Measurements from ENCODE around the gene TEAD1.

TEAD1 gene

DNA sequence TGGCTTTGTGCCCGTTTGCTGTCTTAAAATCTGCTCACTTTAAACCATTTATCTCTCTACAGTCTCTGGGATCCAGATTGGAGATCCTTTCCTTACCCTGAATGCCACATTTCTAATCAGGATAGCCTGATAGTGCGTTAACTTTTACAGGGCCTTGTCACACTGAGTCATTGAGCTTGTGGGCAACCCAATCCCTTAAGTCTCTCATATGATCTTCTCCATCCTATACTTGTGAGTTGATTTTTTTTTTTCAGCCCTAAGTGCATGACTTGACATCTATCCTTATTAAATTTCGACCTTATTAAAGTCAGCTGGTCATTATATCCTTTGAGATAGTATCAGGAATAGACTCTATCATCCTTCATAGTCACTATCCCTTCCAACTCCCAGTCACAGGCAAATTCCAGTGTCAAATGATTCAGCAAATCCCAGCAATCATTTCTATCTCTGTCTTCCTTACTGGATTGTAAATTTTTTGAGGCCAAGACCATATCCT lies 57.7 kb downstream of the TEAD1 start:
- DNase-seq (ENCODE audit: low spot score) = no peak
- in situ Hi-C loops (cut with MboI; ENCODE audit: low sequenced_read_pairs, unreplicated experiment) = no loop called here
- TF ChIP-seq, protein P1, sequence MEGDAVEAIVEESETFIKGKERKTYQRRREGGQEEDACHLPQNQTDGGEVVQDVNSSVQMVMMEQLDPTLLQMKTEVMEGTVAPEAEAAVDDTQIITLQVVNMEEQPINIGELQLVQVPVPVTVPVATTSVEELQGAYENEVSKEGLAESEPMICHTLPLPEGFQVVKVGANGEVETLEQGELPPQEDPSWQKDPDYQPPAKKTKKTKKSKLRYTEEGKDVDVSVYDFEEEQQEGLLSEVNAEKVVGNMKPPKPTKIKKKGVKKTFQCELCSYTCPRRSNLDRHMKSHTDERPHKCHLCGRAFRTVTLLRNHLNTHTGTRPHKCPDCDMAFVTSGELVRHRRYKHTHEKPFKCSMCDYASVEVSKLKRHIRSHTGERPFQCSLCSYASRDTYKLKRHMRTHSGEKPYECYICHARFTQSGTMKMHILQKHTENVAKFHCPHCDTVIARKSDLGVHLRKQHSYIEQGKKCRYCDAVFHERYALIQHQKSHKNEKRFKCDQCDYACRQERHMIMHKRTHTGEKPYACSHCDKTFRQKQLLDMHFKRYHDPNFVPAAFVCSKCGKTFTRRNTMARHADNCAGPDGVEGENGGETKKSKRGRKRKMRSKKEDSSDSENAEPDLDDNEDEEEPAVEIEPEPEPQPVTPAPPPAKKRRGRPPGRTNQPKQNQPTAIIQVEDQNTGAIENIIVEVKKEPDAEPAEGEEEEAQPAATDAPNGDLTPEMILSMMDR (IDR thresholded peaks at IDR 0.05; ENCODE audit: borderline replicate concordance, control extremely low read depth, extremely low read depth, insufficient read depth, missing control alignments) = no peak

DNA sequence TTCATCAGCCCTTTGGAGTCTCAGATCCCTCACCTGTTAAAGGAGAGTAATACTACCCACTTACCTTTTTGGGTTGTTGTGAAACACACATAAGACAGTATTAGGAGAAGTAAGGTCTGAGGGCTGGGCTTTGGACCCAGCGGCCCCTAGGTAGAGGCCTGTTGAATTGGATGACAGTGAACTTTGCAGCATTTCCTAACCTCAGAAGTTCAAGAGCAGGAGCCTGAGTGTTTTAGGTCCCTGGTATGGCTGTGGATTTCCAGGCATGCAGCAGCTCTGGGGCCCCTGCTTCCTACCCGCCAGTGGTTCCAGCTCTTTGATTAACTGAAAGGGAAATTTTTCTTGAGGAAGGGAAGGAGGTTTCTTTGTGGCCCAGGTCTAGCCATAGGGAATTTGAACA lies 58.9 kb downstream of the TEAD1 start:
- in situ Hi-C loops (cut with MboI; ENCODE audit: low sequenced_read_pairs, unreplicated experiment) = no loop called here
- DNase-seq (ENCODE audit: low spot score) = no peak
- TF ChIP-seq, protein P1 (IDR thresholded peaks at IDR 0.05; ENCODE audit: borderline replicate concordance, control extremely low read depth, extremely low read depth, insufficient read depth, missing control alignments) = no peak

DNA sequence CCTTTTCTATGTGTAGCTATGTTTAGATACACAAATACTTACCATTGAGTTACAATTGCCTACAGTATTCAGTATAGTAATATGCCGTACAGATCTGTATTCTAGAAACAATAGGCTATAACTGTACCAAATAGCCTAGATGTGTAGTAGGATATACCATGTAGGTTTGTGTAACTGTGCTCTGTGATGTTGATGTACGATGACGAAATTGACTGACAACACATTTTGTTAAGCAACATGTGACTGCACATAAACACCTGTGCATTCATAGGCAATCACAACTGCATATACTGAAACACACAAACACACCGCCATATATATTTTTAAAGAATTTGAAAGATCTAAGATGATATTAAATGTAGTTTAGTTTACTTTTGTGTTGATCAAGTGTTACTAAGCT lies 60.4 kb downstream of the TEAD1 start:
- TF ChIP-seq, protein P1 (IDR thresholded peaks at IDR 0.05; ENCODE audit: borderline replicate concordance, control extremely low read depth, extremely low read depth, insufficient read depth, missing control alignments) = no peak
- no peak for DNase-seq (ENCODE audit: low spot score)
- in situ Hi-C loops (cut with MboI; ENCODE audit: low sequenced_read_pairs, unreplicated experiment) = no loop called here

DNA sequence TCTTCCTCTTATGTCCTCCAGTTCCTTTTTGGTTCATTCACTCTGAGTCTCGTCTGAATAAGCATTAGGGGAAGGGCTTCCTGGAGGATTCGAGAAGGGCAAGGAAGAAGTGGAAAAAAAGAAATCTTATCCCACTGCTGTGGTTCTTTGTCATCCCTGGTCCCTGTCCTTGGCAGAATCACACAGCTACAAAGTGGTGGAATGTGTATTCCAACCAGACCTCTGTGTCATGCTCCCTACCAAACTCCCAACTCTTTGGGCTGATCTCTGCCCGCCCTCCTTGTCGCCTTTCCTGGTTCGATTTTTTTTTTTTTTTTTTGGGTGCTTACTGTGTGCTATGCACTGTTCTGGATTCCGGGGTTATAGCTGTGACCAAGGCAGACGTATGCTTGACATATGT lies 61.0 kb downstream of the TEAD1 start:
- in situ Hi-C loops (cut with MboI; ENCODE audit: low sequenced_read_pairs, unreplicated experiment) = no loop called here
- TF ChIP-seq, protein P1 (IDR thresholded peaks at IDR 0.05; ENCODE audit: borderline replicate concordance, control extremely low read depth, extremely low read depth, insufficient read depth, missing control alignments) = no peak

DNA sequence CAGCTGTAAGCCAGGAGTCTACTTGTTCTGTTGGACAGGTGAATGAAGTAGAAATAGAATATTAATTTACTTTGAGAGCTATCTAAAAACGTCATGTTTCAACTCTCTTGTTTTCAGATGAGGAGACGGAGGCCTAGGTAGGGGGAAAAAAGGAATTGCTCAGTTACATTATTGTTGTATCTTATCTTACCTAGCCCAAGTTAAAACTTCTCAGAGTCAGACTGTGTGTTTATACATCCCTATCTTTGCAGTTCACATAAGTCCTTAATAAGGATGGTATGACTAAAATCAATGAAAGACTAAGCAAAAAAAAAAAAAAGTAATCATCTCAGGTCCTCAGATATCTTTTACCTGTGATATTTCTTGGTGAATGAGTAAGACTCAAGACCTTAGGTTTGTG lies 62.8 kb downstream of the TEAD1 start:
- in situ Hi-C loops (cut with MboI; ENCODE audit: low sequenced_read_pairs, unreplicated experiment) = no loop called here
- no peak for DNase-seq (ENCODE audit: low spot score)
- TF ChIP-seq, protein P1 (IDR thresholded peaks at IDR 0.05; ENCODE audit: borderline replicate concordance, control extremely low read depth, extremely low read depth, insufficient read depth, missing control alignments) = no peak

More for the DNA sequence above, 61.0 kb downstream of the TEAD1 start:
- DNase-seq (ENCODE audit: low spot score) = no peak

DNA sequence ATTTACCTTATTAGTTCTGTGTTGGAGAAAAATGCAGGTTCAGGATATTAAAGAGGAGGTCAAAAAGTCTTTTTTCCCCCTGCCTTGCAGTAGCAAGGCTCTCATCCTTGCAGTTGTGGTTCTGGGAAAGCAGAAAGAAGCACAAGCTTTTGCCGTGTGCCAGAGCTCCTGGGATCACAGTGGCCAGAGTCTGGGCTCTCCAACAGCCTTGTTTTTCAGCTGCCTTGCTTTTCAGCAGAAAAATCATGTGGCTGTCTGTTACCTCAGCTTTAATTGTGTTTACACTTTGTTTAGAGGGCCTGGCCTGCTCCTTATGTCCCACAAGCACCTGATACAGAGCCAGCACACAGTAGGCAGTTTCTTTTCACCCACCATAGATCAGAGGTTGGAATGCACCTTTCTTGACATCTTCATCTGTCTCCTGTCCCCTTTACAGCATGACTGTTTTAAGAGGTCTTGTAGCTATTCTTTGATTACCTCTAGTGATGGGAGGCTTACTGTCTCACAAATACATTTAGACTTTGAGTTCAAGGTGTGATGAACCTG lies 67.5 kb downstream of the TEAD1 start:
- no peak for DNase-seq (ENCODE audit: low spot score)
- in situ Hi-C loops (cut with MboI; ENCODE audit: low sequenced_read_pairs, unreplicated experiment) = no loop called here
- TF ChIP-seq, protein P1 (IDR thresholded peaks at IDR 0.05; ENCODE audit: borderline replicate concordance, control extremely low read depth, extremely low read depth, insufficient read depth, missing control alignments) = no peak
